Measurements from ENCODE around the gene PSMC1.

The PSMC1 gene

DNA sequence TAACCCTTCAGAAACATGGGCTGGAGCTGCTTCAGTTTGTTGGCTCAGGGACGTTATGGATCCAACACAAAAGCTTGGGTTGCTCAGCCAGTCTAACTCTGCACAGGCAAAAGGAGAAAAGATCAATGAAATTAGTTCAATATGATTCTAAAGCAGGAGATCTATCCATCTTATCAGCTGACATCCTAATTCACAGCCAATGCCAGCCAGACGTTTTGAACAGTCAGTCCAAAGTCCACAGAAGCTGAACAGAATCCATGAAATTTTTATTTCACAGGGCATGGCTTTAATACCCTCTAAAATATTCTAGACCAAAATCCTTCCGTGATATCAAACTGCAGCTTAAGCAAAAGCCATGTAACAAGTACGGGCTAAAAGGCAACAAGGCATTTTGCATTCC lies 61.7 kb downstream of the PSMC1 start:
- Histone ChIP-seq H2AFZ (ENCODE audit: low read depth, low read length) (no peak overlapping the region), H3K27ac (ENCODE audit: low read length) (no peak overlapping the region), H3K36me3 (replicated peaks; ENCODE audit: low read depth, low read length) (peaks cover 22% of the 10 kb centered on the region), H3K4me1 (ENCODE audit: low read length) (no peaks in the 10 kb centered on the region), H4K20me1 (ENCODE audit: insufficient read depth, low read length) (0 out of 2 replicates have a peak, but pooled peaks cover 3% of the 10 kb centered on the region), H3K9ac (ENCODE audit: low read length) (no peak overlapping the region), H3K4me2 (ENCODE audit: low read length) (no peak overlapping the region), H3K27me3 (ENCODE audit: low read depth, low read length) (no peaks in the 10 kb centered on the region), H3K79me2 (ENCODE audit: low read length) (peaks cover 23% of the 10 kb centered on the region), H3K4me3 (ENCODE audit: low read length) (no peak overlapping the region), H3K9me3 (ENCODE audit: insufficient read depth, low read length) (no peaks in the 10 kb centered on the region)
- TF ChIP-seq, protein P1, sequence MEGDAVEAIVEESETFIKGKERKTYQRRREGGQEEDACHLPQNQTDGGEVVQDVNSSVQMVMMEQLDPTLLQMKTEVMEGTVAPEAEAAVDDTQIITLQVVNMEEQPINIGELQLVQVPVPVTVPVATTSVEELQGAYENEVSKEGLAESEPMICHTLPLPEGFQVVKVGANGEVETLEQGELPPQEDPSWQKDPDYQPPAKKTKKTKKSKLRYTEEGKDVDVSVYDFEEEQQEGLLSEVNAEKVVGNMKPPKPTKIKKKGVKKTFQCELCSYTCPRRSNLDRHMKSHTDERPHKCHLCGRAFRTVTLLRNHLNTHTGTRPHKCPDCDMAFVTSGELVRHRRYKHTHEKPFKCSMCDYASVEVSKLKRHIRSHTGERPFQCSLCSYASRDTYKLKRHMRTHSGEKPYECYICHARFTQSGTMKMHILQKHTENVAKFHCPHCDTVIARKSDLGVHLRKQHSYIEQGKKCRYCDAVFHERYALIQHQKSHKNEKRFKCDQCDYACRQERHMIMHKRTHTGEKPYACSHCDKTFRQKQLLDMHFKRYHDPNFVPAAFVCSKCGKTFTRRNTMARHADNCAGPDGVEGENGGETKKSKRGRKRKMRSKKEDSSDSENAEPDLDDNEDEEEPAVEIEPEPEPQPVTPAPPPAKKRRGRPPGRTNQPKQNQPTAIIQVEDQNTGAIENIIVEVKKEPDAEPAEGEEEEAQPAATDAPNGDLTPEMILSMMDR (IDR thresholded peaks at IDR 0.05; ENCODE audit: low read depth, low read length), result no peak
- no peak for TF ChIP-seq EZH2phosphoT487 (IDR thresholded peaks at IDR 0.05; ENCODE audit: low read depth)

DNA sequence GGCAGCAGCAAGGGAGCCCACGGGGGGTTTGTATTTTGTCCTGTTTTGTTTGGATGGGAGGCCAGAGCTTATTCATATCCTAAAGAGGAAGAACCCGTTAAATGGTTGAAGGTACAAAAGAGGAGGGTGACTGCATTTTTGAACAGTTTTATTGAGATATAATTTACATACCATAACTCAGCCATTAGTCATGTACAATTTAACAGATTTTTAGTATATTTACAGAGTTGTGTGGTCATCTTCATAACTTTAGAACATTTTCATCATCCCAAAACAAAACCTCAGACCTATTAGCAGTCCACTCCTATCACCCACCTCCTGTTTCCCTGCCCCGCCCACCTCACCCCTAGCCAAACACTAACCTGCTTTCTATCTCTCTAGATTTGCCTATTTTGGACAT lies 62.8 kb downstream of the PSMC1 start:
- no peak overlapping the region for H2AFZ ChIP-seq (ENCODE audit: low read depth, low read length)
- no peak overlapping the region for H3K27ac ChIP-seq (ENCODE audit: low read length)
- H4K20me1 ChIP-seq (ENCODE audit: insufficient read depth, low read length), result 0 out of 2 replicates have a peak, but pooled peaks cover 3% of the 10 kb centered on the region
- TF ChIP-seq EZH2phosphoT487 (IDR thresholded peaks at IDR 0.05; ENCODE audit: low read depth), result no peak
- TF ChIP-seq, protein P1 (IDR thresholded peaks at IDR 0.05; ENCODE audit: low read depth, low read length), result no peak
- H3K36me3 ChIP-seq (replicated peaks; ENCODE audit: low read depth, low read length), result peaks cover 15% of the 10 kb centered on the region
- H3K4me3 ChIP-seq (ENCODE audit: low read length), result no peak overlapping the region
- H3K79me2 ChIP-seq (ENCODE audit: low read length), result peaks cover 31% of the 10 kb centered on the region
- H3K9me3 ChIP-seq (ENCODE audit: insufficient read depth, low read length), result no peaks in the 10 kb centered on the region
- no peak overlapping the region for H3K9ac ChIP-seq (ENCODE audit: low read length)
- no peaks in the 10 kb centered on the region for H3K4me1 ChIP-seq (ENCODE audit: low read length)
- no peak overlapping the region for H3K4me2 ChIP-seq (ENCODE audit: low read length)
- H3K27me3 ChIP-seq (ENCODE audit: low read depth, low read length), result no peaks in the 10 kb centered on the region

DNA sequence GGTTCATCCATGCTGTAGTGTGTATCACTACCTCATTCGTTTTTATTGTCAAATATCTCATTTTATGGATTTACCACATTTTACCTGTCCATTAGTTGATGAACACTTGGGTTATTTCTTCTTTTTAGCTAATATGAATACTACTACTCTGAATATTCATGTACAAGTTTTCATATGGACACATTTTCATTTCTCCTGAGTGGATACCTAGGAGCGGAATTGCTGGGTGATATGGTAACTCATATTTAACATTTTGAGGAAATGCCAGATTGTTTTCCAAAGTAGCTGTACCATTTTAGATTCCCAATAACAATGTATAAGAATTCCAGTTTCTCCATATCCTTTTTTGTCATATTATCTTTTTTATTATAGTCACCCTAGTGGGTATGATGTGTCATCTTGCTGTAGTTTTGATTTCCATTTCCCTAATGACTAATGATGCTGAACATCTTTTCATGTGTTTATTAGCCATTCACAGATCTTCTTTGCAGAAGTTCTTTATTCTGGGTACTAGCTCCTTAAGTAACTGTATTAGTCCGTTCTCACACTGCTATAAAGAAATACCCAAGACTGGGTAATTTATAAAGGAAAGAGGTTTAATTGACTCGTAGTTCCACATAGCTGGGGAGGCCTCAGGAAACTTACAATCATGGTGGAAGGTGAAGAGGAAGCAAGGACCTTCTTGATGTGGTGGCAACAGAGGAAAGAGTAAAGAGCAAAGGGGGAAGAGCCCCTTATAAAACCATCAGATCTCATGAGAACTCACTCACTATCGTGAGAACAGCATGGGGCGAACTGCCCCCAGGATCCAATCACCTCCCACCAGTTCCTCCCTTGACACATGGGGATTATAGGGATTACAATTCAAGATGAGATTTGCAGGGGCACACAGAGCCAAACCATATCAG lies 63.5 kb downstream of the PSMC1 start:
- H3K4me2 ChIP-seq (ENCODE audit: low read length), result no peak overlapping the region
- H3K27me3 ChIP-seq (ENCODE audit: low read depth, low read length), result no peaks in the 10 kb centered on the region
- no peak overlapping the region for H2AFZ ChIP-seq (ENCODE audit: low read depth, low read length)
- no peaks in the 10 kb centered on the region for H3K4me1 ChIP-seq (ENCODE audit: low read length)
- peaks cover 15% of the 10 kb centered on the region for H3K36me3 ChIP-seq (replicated peaks; ENCODE audit: low read depth, low read length)
- 0 out of 2 replicates have a peak, but pooled peaks cover 3% of the 10 kb centered on the region for H4K20me1 ChIP-seq (ENCODE audit: insufficient read depth, low read length)
- no peak overlapping the region for H3K4me3 ChIP-seq (ENCODE audit: low read length)
- H3K9me3 ChIP-seq (ENCODE audit: insufficient read depth, low read length), result no peaks in the 10 kb centered on the region
- H3K79me2 ChIP-seq (ENCODE audit: low read length), result peaks cover 35% of the 10 kb centered on the region
- no peak overlapping the region for H3K9ac ChIP-seq (ENCODE audit: low read length)
- H3K27ac ChIP-seq (ENCODE audit: low read length), result no peak overlapping the region
- no peak for TF ChIP-seq EZH2phosphoT487 (IDR thresholded peaks at IDR 0.05; ENCODE audit: low read depth)
- TF ChIP-seq, protein P1 (IDR thresholded peaks at IDR 0.05; ENCODE audit: low read depth, low read length), result no peak

DNA sequence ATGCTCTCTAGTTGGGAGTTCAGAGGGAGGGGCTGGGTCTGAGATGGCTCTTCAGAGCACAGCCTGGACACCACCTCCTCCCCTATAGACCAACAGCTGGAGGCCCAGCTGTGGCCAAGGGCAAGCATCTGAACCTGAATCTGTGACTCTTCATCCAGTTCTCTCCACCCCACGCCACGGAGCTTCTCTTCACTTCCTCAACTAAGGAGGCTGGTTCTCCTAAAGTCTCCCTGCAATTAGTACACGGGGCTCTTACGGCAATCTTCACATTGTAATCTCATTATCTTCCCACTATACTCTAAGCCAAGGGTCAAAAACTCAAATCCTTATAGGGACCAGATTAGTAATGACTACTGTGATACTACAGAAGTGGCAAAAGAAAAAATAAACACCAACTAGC lies 65.5 kb downstream of the PSMC1 start:
- Histone ChIP-seq H3K27me3 (ENCODE audit: low read depth, low read length) (no peaks in the 10 kb centered on the region), H3K4me2 (ENCODE audit: low read length) (no peak overlapping the region), H3K36me3 (replicated peaks; ENCODE audit: low read depth, low read length) (peaks cover 9% of the 10 kb centered on the region), H4K20me1 (ENCODE audit: insufficient read depth, low read length) (peaks cover 8% of the 10 kb centered on the region; the same call in 1 of the 2 replicates), H3K79me2 (ENCODE audit: low read length) (peaks cover 53% of the 10 kb centered on the region), H3K9ac (ENCODE audit: low read length) (no peak overlapping the region), H2AFZ (ENCODE audit: low read depth, low read length) (no peak overlapping the region), H3K9me3 (ENCODE audit: insufficient read depth, low read length) (no peaks in the 10 kb centered on the region), H3K4me3 (ENCODE audit: low read length) (no peak overlapping the region), H3K4me1 (ENCODE audit: low read length) (no peaks in the 10 kb centered on the region), H3K27ac (ENCODE audit: low read length) (no peak overlapping the region)
- TF ChIP-seq EZH2phosphoT487 (IDR thresholded peaks at IDR 0.05; ENCODE audit: low read depth), result no peak
- TF ChIP-seq, protein P1 (IDR thresholded peaks at IDR 0.05; ENCODE audit: low read depth, low read length), result no peak

All from OCI-LY3 (cell line).